Measurements from ENCODE around the gene FAM78A. TPM values are rescaled to one million over a fixed set of nuclear protein-coding genes. Genes with fewer than 3 reads are reported as not detected.
A peak's percentile ranks its signal among the peaks of the same experiment; 100 is the strongest.
"Not testable (repeated sequence)": the region's sequence is repeated elsewhere in the genome, so short reads cannot be mapped to it uniquely, and the experiment has no call there.

The FAM78A gene
- total RNA-seq, 1 donor from 2014 or later = 1.2 TPM

DNA sequence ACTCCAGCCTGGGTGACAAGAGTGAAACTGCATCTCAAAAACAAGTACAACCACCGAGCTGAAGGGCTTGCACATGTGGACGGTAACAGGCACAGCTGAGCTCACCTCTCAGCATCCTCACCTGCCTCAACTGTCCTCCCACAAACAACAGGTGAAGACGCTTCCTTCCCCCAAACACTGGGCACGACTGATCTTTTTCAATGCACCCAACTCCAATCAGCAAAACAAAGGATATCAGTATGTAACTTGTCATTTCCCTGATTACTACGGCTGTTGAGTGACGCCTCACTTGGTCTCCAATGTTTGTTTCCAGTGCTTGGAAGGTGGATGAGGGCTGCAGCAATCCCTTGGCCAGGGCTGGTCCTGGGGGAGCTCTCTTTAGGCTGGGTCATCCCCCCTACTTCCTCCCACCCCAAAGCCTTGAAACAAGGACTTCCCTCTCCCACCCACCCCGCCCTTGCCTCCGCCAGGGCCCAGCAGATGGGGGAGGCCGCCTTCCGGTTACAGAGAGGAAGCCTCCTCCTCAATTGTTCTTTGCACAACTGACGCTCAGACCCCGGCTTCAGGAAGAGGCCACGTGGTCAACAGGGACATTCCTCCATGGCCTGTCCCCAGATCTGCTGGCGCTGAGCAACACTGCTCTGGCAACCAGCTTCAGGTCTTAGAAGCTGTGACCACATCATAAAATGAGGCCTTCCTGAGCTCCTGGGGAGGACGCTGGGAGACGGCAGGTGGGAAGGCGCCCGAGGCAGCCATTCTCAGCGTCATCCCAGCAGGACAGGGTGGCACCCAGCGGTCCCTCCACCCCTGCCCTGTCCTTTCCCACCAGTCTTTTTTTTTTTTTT lies 5.9 kb downstream of the FAM78A start:
- peak; percentile 61 for ATAC-seq
- DNase-seq (ENCODE audit: low spot score) = no peak

DNA sequence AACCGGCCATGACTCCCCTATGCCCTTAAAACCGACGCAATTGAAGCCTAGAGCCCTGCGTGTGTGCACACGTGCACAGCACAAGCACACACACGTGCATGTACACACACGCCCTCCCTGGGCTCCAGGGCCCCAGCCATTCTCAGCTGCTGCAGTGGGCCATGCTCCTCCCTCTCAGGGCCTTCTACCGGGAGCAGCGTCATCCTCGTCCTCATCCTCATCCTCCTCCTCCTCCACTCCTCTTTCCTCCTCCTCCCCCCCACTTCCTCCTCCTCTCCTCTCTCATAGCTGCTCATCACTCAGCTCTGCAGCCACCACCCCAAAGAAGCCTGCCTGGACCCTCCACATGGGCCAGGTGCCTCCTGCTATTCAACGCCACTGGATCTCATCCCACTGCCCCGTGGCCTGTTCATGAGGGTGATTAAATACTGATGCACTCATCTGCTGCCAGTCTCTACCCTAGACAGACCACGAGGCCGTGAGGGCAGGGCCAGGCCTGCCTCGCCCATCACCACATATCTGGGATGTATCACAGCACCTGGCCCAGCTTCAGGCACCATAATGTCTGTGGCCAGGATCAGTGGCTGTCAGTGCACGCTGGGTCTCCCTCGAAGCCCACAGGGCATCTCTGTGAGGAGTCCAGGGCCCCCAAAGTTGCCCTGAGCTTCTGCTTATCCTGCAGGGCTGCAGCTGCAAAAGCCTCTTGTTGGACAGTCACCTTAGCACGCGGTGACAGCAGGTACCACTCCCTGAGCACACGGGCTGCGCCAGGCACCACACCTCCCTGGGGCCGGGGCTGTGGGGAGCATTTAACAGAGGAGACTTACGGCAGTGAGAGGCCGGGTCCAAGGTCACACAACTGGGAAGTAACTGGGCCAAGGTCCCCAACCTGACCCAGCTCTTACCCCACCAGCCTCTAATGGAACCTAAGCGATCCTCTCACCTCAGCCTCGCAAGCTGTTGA lies 9.8 kb downstream of the FAM78A start:
- no peak for DNase-seq (ENCODE audit: low spot score)
- ATAC-seq = peak; percentile 10

DNA sequence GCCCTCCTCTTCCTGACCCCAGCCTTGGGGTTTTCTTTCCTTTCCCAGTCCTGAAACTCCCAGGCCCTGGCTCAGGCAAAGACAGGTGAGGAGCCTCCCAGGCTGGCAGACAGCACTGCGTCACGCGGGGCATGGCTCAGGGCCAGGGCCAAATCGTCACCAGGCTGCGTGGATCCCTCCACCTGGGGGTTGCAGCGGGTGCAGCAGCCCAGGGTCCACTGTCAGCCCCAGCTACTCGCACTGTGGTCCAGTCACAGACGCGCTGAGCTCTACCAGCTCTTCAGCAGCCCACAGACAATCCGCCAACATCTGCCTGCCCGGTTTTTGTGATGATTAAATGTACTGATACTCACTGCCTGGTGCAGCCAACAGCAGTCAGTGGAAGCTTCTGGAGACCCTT lies 12.1 kb downstream of the FAM78A start:
- ATAC-seq (no peak), DNase-seq (ENCODE audit: low spot score) (no peak)

DNA sequence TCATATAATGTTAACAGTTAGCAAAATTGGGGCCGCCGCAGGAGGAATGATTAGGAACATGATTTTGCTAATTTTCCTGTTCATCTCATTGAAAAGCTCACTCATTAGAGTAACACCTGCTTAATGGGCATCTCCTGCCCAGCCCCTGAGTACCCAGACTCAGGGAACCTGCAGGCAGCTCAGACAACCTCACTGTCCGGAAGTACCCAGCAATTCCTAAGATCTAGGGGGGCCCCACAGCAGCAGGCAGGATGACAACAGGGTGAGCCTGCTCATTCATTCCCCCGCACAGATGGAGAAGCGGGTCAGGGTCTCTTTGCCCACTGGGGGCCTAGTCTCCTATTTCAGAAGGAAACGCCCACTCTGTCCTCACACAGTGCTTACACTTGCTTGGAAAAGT lies 12.6 kb downstream of the FAM78A start:
- ATAC-seq (no peak), DNase-seq (ENCODE audit: low spot score) (no peak)

DNA sequence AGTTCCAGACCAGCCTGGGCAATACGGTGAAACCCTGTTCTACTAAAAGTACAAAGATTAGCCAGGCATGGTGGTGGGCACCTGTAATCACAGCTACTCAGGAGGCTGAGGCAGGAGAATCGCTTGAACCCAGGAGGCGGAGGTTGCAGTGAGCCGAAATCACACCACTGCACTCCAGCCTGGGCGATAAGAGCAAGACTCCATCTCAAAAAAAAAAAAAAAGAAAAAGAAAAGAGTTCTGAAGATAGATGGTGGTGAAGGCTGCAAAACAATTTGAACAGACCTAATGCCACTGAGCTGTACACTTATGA lies 13.3 kb downstream of the FAM78A start:
- ATAC-seq = not testable (repeated sequence)

DNA sequence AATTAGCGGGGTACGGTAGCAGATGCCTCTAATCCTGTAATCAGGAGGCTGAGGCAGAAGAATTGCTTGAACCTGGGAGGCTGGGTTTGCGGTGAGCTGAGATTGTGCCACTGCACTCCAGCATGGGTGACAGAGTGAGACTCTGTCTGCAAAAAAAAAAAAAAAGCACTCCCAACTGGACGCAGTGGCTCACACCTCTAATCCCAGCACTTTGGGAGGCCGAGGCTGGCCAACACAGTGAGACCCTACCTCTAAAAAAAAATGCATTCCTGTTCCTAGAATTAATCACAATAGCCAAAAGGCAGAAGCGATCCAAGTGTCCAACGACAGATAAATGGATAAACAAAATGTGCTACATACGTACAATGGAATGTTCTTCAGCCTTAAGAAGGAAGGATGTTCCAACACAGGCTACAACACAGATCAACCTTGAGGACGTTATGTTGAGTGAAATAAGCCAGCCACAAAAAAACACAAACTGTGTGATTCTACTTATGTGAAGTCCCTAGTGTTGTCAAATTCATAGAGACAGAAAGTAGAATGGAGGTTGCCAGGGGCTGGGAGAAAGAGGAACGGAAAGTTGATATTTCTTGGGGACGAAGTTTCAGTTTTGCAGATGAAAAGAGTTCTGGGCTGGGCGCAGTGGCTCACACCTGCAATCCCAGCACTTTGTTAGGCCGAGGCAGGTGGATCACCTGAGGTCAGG lies 13.8 kb downstream of the FAM78A start:
- ATAC-seq (no peak), DNase-seq (ENCODE audit: low spot score) (no peak)

More for the DNA sequence above, 13.3 kb downstream of the FAM78A start:
- DNase-seq (ENCODE audit: low spot score) = not testable (repeated sequence)

DNA sequence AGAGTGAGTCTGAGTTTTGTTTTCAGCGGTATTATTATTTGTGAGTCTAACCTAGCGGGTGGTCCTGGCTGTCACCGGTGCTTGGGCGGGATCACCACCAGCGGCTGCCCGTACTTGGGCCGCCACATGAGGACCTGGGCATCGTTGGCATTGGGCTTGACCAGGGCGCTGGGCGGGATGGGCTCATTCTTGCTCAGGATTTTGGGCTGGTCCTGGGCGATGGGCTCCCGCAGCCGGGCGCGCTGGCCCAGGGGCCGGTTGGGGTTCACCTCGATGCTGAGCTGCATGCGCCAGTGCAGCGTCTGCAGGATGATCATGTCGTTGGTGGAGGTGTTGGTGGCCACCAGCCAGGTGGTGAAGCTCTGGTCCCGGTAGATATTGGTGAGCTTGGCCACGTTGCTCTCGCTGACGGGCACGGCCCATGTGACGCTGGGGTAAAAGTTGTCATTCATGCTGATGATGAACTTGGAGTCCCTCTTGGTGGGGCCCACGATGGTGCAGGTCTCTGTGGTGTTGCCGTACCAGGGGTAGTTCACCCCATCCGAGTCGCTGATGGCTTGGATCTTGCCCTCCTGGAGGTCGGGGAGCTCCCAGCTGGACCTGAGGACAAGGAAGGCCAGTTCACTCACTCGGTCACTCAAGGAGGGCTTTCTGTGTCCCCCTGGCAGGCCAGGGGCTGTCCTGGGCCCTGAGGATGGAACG lies 15.4 kb downstream of the FAM78A start:
- DNase-seq (ENCODE audit: low spot score) (no peak), ATAC-seq (no peak)

DNA sequence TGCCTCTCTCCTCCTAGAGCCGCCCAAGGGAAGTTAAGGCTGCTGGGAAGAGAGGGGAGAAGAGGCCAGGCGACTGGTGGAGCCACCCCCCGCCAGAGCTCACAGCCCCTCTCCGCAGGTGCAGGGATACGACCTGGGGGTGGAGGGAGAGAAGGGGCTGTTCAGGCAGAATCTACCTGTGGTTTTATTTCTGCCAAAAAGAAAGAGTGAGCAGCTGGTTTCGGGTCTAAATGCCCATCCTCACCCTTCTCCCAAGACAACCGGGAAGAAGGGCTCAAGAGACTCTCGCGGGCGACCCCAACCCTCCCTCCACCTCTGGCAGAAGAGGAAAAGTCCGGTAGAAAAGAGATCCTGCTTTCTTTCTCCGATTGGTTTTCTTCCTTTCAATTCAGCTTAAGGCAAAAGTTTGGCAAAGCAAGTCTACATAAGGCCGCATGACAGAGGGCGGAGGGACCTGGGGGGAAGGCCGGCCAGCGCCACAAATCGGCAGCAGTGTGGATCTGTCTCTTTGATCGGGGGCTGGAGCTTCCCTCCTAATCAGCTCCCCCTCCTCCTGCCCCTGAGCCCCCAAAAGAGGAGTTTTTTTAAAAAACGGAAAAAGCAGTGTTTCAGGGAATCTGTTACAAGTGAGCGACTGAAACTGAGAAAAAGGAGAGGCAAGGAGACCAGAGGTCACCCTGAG lies 16.3 kb downstream of the FAM78A start:
- DNase-seq (ENCODE audit: low spot score) = no peak

DNA sequence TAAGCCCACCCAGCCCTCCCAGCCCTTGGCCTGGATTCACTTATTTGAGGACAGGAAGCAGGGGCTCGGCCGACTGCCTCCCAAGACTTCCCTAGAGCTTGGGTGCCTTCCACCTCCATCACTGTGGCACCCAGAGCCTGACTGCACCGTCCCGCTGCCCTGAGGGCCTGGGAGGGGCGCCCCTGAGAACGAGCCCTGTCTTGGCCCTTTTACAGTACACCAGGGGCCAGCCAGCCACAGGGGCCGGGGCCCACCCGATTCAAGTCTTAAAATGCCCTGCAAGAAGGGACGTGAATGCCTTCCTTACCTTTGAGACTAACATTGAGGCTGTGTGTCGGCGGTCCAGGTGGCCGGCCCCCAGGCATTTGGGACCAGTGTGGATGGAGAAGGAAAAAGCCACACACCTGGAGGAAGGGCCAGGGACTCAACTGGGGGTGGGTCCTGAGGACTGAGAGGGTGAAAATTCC lies 16.8 kb downstream of the FAM78A start:
- ATAC-seq (no peak), DNase-seq (ENCODE audit: low spot score) (no peak)

More for the DNA sequence above, 16.3 kb downstream of the FAM78A start:
- no peak for ATAC-seq

DNA sequence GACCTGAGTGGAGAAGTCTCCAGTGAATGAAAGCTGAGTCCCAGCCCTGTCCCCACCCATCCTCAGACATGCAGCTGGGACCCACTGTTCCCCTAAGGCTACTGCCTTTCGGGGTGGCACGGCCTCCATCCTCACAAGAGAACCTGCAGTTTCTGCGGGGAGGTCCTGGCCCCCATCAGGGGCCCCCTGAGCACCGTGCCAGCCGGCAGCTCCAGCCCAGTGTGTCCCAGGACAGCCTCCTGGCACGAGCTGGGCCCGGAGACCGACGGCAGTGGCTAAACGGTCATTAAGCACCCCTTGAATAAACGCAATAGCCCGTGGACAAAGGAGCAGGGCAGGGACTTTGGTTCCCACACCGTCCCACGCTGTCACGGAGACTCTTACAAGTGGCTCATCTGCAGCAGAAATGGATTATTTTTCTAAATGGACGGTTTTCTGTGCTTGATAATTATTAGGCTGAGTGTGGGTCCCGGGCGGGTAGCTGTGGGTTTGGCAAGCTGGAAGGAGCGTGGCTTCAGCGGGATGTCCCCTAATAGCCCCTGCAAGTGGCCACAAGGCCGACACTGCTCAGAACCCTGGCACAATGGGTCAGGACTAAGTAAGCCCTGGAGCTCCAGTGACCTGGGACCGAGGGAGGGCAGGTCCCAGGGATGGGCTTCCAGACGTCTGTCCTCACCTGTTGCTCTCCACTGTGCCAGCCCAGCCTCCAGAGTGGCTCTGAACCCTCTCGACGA lies 17.4 kb downstream of the FAM78A start:
- ATAC-seq (no peak), DNase-seq (ENCODE audit: low spot score) (no peak)

DNA sequence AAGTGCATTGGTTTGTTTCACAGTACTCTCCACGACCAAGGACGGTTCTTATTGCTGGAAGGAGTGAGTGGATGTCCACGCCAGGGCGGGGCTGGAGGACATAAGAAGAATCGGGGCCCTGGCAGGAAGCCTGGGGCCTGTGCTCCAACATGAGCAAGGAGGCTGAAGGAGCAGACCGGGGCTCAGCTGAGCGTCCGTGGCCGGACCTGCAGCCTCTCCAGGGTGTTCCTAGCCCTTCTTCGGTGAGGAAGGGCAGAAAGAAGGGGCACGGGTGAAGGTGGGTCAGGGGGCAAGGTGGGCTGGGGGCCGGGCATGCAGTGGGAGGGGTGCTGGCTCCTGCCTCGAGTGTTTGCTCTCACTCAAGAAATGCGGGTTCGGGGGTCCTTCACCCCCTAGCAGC lies 18.1 kb downstream of the FAM78A start:
- ATAC-seq (no peak), DNase-seq (ENCODE audit: low spot score) (no peak)

DNA sequence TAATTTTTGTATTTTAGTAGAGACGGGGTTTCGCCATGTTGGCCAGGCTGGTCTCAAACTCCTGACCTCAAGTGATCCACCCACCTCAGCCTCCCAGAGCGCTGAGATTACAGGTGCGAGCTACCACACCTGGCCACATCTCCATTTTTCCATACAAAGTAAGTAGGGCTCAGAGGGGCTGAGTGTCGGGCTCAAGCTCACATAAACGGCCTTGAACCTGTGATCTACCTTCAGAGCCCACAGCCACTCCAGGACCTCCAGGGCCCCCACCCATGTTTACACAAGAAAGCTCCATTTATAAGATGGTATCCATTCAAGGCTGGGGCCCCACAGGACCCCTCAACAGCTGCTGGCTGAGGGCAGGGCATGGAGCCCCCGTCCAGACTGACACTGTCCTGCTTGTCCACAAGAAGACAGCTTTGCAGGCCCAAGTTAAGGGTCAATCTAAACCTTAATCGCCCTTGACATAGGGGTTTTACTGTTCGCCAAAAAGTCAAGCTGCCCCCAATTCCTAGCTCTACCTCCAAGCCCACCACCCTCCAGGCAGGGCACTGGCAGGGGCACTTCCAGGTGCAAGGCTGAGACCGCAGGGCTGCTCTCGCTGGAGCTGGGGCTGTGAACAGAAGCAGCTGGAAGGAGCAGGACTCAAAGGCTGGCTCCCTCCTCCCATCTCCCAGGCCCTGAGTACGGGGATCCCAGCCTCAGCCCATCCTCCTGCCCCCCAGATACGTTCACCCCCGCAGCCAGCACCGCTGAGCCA lies 18.9 kb downstream of the FAM78A start:
- DNase-seq (ENCODE audit: low spot score) (no peak), ATAC-seq (no peak)

DNA sequence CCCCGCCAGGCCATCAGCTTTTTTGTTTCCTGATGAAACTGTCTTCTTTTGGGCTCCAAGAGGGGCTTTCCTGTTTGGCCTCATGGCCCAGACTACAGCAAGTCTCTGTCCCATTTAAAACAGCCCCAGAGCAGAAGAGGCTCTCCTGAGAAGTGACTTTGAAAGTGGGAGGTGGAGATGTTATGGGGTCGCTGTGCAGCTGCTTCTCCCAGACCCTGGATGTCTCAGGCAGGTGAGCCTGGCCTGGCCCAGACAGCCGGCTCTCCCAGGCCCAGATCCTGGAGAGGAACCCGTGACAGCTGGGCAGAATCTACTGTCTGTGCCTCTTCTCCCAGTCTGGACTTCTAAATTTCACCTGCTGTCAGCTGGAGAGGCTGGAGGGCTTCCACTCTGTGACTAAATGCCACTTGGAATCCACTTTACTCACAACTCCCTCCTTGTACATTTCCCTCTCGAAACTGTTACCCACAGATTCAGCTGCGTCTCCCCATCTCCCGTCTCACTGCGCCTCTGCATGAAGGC lies 20.6 kb downstream of the FAM78A start:
- ATAC-seq (no peak), DNase-seq (ENCODE audit: low spot score) (no peak)

DNA sequence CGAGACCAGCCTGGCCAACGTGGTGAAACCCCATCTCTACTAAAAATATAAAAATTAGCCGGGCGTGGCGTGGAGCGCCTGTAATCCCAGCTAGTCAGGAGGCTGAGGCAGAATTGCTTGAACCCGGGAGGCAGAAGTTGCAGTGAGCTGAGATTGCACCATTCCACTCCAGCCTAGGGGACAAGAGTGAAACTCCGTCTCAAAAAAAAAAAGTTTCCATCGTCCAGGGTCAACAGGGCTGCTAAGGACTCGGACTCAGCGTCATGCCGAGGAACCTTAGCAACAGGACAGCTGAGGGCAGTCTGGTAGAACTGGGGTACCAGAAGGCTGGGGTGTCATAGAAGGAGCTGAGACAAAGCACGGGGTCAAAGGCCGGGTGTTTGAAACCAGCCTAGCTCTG lies 21.7 kb downstream of the FAM78A start:
- ATAC-seq (no peak), DNase-seq (ENCODE audit: low spot score) (no peak)

DNA sequence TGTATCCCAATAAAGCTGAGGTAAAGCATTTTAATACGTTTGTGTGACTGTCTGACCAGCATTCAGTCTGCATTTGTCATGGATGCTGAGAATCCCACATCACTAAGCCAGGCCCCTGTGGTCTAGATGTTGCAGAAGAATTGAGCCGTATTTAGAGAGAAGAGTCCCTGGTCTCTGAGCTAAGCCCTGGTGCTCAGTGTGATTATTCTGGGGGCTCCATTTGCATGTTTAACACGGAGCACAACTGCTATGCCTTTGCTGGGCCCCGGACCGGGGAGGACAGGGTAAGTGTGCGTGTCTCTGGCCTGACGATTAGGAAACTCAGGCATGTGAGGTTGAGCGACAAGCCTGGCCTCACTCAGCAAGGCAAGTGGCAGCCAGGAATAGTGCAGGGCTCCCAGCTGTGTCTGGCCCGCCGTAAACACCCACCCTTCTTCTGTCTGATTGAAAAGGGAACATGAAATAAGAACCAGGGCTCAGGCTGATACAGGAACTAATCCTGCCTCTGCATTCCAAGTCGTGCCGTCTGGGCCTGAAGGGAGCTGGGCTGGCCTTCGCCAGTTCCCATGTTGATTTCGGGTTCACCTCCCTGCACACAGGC lies 22.3 kb downstream of the FAM78A start:
- DNase-seq (ENCODE audit: low spot score) (no peak), ATAC-seq (peak; percentile 14)

DNA sequence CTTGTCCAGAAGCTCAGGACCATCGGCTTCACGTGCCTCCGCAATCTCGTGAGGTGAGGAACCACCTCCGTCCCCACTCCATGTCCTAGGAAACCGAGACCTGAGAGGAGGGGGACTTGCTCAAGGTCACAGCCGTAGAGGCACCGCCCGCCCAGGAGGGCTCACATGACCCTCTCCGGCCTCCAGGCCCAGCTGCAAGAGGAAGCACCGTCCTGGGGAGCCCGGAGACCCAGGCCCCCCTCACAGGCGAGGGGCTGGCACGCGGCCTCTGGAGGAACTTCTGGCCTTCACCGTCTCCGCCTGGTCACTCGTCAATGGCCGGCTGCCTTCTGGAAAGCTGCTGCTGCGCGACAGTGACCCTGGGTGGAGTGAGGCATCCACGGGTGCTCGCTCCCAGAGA lies 24.2 kb downstream of the FAM78A start:
- ATAC-seq = no peak
- no peak for DNase-seq (ENCODE audit: low spot score)

DNA sequence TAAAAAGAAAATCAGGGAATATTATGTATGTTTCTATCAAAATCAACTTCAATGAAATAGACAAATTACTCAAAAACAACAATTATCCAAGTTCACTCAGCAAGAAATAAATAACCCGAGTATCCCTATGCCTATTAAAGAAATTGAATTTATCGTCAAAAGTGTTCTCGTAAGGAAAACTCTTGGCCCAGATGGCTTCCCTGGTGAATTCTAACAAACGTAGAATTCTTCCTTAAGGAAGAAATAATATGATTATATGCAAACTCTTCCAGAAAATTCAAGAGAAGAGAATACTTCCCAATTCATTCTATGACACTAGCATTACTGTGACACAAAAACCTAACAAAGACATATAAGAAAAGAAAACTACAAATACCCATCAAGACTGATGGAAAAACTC lies 29.7 kb downstream of the FAM78A start:
- DNase-seq (ENCODE audit: low spot score) = no peak

DNA sequence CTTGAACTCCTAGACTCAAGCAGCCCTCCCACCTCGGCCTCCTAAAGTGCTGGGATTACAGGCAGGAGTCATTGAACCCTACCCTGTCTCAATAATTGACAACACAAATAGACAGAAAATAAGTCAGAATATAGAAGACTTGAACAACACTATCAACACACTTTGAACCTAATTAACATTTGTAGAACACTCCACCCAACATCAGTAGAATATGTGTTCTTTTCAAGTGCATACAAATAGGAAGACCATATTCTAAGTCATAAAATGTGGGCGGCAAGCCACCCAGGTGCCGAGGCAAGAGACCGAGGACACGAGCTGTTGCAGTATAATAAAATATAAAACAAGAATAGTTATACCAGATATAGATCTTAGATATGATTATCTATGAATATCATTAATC lies 32.0 kb downstream of the FAM78A start:
- DNase-seq (ENCODE audit: low spot score) = not testable (repeated sequence)

More for the DNA sequence above, 29.7 kb downstream of the FAM78A start:
- no peak for ATAC-seq

More for the DNA sequence above, 32.0 kb downstream of the FAM78A start:
- not testable (repeated sequence) for ATAC-seq

All from left lobe of liver (tissue), 2 donors.